CD4-positive, alpha-beta T cell treated with Interleukin-6 at 100 ng/mL for 8 hours (primary cell): ENCODE results near the gene CHRM3.

Source experiments
- DNase-seq: peaks from one replicate; pipeline ENCODE4 v3.0.0-alpha.2; 2020; ENCODE audit warnings: mixed read lengths, low spot score

Gene CHRM3

GRCh38 chr1:239413916-239414315, 27.5 kb downstream of the CHRM3 start:
- no peak for DNase-seq

DNA sequence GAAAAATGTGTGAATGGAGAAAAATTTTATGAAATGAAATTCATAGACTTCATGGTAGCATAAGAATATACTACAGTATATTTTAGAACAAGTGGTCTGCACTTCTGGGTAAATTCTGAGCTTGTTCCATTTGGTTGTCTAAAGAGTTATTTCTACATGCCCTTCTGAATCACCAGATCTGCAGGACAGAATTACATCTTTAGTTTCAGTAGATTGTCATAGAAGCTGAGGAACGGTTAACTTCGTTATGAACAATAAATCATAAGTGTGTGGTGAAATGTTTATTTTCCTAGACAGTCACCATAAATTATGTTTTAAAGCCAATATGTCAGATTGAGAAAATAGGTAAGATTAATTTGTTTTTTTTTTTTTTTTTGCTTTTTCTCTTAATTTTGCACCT, 30.9 kb downstream of the CHRM3 start:
- no peak for DNase-seq

- no peak for DNase-seq
Observed at GRCh38 chr1:239417986-239418640, 31.7 kb downstream of the CHRM3 start.

DNA sequence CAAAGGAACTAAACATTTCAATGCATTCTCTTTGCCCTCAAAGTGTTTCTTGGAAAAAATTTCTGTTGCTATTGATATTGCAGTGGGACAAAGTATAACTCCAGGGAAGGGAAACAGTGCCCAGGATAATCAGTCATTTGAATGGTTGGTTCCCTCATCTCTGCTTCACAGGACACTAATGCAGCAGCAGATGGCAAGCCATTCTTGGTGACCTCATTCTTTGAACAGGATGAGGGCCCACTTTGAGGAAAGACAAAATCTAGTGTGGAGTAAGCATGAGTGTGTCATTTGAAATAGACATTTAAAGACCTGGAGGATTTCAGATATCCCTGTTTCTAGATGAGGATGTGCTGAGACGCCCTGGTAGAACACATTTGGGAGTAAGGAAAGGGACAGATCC, 32.3 kb downstream of the CHRM3 start:
- DNase-seq: no peak

- DNase-seq: no peak
Observed at GRCh38 chr1:239421811-239422210, 35.4 kb downstream of the CHRM3 start.

GRCh38 chr1:239422818-239423217, 36.5 kb downstream of the CHRM3 start:
- DNase-seq: no peak

DNA sequence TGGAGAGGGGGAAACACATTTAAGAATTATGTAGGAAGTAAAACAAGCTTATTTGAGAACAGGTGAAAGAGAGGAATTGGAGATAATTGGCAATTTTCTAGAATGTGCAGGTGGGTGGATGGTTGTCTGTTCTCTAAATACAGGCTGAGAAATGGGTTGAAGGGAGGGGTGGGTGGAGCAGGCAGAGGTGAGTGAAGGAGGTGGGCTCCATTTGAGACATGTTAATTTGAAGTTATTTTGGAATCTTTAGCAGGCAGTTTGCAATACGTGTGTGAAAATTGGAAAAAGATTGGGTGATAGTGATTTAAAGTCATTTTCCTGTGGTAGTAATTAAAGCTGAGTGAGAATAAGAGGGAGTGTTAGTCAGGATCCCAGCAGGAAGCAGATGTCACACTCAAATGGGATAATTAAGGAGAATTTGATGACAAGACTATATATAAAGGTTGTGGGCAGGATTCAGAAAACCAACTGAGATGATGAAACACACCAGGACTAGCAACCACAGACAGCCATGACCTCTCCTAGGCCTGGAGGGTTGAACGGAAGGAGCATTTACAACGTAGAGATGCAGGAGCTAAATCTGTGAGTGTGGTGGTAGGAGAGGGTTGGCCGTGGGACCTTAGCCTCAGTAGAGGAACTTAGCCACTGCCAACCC, 40.6 kb downstream of the CHRM3 start:
- DNase-seq: no peak

DNA sequence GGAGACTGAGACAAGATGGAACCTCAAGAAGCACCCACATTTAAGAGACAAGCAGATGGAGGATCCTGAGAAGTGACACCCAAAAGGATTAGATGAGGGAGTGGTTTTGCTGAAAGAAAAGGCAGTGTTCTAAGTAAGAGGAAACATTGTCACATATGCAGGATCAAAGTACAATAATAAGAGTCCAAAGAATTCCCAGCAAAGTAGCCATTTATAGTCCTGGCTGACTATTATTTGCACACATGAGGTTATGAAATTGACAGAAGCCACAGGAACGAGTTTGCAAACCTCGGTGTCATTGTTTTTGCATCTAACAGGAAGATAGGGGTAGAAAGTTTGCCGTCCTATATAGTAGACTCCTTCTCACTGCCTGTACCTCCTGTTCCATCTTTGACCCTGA, 41.3 kb downstream of the CHRM3 start:
- no peak for DNase-seq

- DNase-seq: no peak
Observed at GRCh38 chr1:239428120-239428710, 41.8 kb downstream of the CHRM3 start.

DNA sequence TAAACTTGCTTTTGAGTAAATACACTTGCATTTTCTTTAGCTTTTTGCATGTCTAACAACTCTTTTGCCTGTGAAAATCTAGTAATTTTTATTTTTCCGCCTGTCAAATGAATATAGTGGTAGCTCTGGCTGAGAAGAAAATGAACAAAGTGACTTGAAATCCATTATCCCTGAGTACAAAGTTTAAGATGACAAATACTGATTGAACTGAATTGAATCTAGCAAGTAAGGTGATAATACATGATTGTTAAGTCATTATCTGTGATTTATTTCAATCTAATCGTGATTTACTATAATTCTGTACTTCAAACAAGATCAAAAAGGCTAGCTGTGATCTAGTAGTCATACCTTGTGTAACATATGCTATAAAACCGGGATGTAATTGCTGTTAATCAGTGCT, 42.8 kb downstream of the CHRM3 start:
- DNase-seq: no peak

- no peak for DNase-seq
Observed at GRCh38 chr1:239432255-239432654, 45.9 kb downstream of the CHRM3 start.

GRCh38 chr1:239434181-239434580, 47.8 kb downstream of the CHRM3 start:
- no peak for DNase-seq
